NT2/D1 (cell line): Measurements from ENCODE around the gene TIMELESS.
"Not testable (repeated sequence)": the region's sequence is repeated elsewhere in the genome, so short reads cannot be mapped to it uniquely, and the experiment has no call there.

Experiments used
- DNase-seq: peaks from one replicate; pipeline ENCODE4 v3.0.0-alpha.2; 2011; ENCODE audit warnings: low read depth, low spot score
- H3K27me3 ChIP-seq: 2 replicates; pipeline ENCODE4 v1.6.0; 2011; ENCODE audit warnings: mild to moderate bottlenecking; ENCODE audit not compliant: insufficient read length, insufficient read depth
- H3K36me3 ChIP-seq: 2 replicates; pipeline ENCODE4 v1.6.1; 2011; ENCODE audit warnings: mild to moderate bottlenecking, low read length, mixed read lengths; ENCODE audit not compliant: insufficient read depth, insufficient read length
- H3K4me1 ChIP-seq: 2 replicates; pipeline ENCODE4 v1.5.1; 2011; ENCODE audit not compliant: insufficient read depth, insufficient read length
- H3K4me3 ChIP-seq: 2 replicates; pipeline ENCODE4 v1.5.1; 2011; ENCODE audit warnings: low read depth; ENCODE audit not compliant: insufficient read length
- H3K9ac ChIP-seq: 2 replicates; pipeline ENCODE4 v1.6.0; 2011; ENCODE audit warnings: low read depth; ENCODE audit not compliant: insufficient read length
- H3K9me3 ChIP-seq: 2 replicates; pipeline ENCODE4 v1.5.1; 2011; ENCODE audit warnings: mild to moderate bottlenecking, low read length; ENCODE audit not compliant: insufficient read depth
- SUZ12 ChIP-seq: IDR thresholded peaks from 2 replicates; pipeline ENCODE4 v1.6.1; 2011; ENCODE audit not compliant: insufficient read length, insufficient read depth; ENCODE audit errors: extremely low read depth
- YY1 ChIP-seq: IDR thresholded peaks from 2 replicates; pipeline ENCODE4 v1.6.1; 2011; ENCODE audit not compliant: insufficient read length, insufficient read depth
- ZNF274 ChIP-seq: IDR thresholded peaks from 2 replicates; pipeline ENCODE4 v1.6.1; 2011; ENCODE audit warnings: mild to moderate bottlenecking, low read depth, low read length

Gene TIMELESS

DNA sequence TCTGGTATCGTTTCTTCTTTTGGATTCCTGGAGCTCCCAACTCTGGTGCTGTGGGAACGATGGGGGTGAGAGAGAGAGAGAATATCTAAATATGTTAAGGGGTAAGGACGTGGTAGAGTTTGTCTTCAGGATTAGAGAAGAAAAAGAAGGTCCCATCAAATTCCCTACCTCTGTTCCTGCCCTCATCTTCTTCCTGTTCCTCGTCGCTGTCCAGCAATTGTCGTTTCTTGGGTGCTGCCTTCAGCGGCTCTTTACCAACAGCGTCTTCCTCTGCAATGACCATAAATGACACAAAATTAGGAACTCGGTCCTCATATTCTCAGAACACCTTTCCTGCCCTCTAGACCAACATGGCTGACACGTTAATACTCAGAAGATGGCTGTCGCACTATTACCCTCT, 31.5 kb downstream of the TIMELESS start:
- no peak for TF ChIP-seq SUZ12
- no peak for TF ChIP-seq YY1
- no peak for TF ChIP-seq ZNF274
- Histone ChIP-seq H3K9me3 (no peaks in the 10 kb centered on the region), H3K9ac (no peak overlapping the region), H3K36me3 (peaks cover 92% of the 10 kb centered on the region), H3K4me1 (no peaks in the 10 kb centered on the region), H3K27me3 (no peaks in the 10 kb centered on the region), H3K4me3 (no peak overlapping the region)
- no peak for DNase-seq

DNA sequence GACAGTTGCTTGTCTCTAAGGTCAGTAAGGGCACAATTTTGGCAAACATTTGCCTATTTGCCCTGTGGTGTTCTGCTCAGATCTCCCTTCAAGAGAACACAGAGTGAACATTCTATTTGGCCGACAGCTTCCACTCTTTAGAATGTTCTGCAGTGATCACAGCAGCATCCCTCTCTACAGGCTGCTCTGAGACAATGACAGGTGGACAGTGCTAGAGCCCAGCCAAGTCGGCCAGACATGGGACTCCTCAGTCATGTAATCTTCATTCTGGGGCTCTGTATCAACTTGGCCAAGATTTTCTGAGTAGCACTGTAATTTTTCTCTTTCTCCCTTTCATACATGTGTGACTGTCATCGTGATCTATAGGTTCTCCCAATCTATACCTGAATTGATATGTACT, 34.8 kb downstream of the TIMELESS start:
- Histone ChIP-seq H3K27me3 (no peaks in the 10 kb centered on the region), H3K4me3 (no peak overlapping the region), H3K36me3 (peaks cover 69% of the 10 kb centered on the region), H3K9me3 (peaks cover 4% of the 10 kb centered on the region; the same call in 1 of the 2 replicates), H3K4me1 (no peaks in the 10 kb centered on the region), H3K9ac (no peak overlapping the region)
- DNase-seq = no peak
- TF ChIP-seq SUZ12 (no peak), YY1 (no peak), ZNF274 (no peak)

DNA sequence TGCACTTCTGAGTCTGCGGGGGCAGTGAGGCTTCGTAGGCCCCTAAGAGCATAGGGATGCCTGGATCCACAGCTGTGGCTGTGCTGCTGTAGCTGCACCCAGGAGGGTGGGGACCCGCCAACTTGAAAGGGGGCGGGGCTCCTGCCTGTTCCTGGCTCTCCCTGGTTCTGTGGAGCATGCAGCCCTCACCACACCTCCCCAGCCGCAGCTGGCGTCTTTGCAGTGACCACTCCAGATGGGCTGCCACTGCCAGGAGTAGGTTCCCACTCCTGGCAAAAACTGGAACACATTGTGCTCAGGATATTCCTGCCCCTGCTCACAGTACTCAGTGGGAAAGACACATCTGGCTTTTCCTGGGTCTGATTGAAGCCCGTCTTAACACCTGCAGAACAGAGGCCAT, 35.8 kb downstream of the TIMELESS start:
- no peaks in the 10 kb centered on the region for H3K27me3 ChIP-seq
- H3K9me3 ChIP-seq = peaks cover 4% of the 10 kb centered on the region; the same call in 1 of the 2 replicates
- DNase-seq = no peak
- no peaks in the 10 kb centered on the region for H3K4me1 ChIP-seq
- H3K36me3 ChIP-seq = peaks cover 58% of the 10 kb centered on the region
- no peak overlapping the region for H3K9ac ChIP-seq
- H3K4me3 ChIP-seq = no peak overlapping the region
- TF ChIP-seq ZNF274 = no peak
- no peak for TF ChIP-seq YY1
- no peak for TF ChIP-seq SUZ12

DNA sequence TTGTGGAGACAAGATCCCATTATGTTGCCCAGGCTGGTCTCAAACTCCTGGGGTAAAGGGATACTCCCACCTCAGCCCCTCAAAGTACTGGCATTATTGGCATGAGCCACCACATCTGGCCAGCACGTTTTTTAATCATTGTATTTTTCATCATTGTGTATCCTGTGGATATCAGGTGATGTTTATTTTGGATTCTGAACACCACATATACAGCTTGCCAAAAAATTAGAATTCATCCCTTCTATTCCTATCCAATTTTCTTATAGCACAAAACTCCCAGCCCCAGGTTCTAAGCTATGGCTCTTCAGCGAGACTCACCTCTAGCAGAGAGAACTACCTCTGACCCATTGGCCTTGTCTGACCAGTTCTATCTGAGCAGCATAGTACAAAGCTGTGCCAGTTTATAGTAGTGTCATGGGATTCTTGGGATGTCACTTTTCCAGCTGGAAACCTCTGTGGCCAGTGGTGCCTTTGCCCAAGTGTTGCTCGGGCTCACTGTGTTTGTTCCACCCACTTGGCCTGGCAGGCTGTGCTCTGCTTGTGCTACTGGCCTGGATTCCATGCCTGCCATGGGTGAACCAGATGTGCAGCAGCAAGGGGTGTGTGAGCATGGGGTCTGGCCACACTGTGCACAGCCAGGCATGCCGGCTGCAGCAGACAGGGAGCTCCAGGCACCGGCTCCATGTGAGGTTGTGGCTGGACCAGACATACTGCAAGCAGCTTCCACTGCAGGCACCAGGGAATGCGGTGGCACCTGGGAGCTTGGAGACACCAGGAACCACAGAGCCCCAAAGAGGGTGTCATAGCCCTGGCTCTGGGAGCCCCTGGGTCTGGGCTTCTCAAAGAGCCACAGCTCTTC, 37.2 kb downstream of the TIMELESS start:
- no peak for DNase-seq
- no peak overlapping the region for H3K4me3 ChIP-seq
- no peak for TF ChIP-seq ZNF274
- no peak for TF ChIP-seq SUZ12
- no peak for TF ChIP-seq YY1
- H3K9me3 ChIP-seq = peaks cover 4% of the 10 kb centered on the region; the same call in 1 of the 2 replicates
- H3K27me3 ChIP-seq = no peaks in the 10 kb centered on the region
- H3K4me1 ChIP-seq = no peaks in the 10 kb centered on the region
- no peak overlapping the region for H3K9ac ChIP-seq
- H3K36me3 ChIP-seq = peaks cover 45% of the 10 kb centered on the region

DNA sequence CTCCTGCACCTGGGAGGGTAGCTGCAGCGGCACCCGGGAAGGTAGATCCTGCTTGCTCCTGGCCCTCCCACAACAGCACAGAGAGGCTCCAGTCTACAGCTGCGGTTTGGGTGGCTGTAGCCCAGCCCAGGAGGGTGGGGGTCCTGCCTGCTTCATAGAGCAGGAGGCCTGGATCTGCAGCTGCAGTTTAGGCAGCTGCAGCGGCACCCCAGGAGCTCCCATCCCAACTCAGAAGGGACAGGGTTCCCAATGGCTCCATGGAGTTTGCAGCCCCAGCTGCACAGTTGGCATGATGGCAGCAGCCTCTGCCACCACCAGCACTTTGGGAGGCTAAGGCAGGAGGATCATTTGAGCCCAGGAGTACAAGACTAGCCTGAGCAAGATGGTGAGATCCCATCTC, 38.5 kb downstream of the TIMELESS start:
- Histone ChIP-seq H3K4me1 (no peaks in the 10 kb centered on the region), H3K9ac (no peak overlapping the region), H3K4me3 (no peak overlapping the region), H3K27me3 (no peaks in the 10 kb centered on the region), H3K36me3 (peaks cover 32% of the 10 kb centered on the region), H3K9me3 (peaks cover 4% of the 10 kb centered on the region; the same call in 1 of the 2 replicates)
- DNase-seq = no peak
- TF ChIP-seq YY1 (no peak), ZNF274 (no peak), SUZ12 (no peak)

DNA sequence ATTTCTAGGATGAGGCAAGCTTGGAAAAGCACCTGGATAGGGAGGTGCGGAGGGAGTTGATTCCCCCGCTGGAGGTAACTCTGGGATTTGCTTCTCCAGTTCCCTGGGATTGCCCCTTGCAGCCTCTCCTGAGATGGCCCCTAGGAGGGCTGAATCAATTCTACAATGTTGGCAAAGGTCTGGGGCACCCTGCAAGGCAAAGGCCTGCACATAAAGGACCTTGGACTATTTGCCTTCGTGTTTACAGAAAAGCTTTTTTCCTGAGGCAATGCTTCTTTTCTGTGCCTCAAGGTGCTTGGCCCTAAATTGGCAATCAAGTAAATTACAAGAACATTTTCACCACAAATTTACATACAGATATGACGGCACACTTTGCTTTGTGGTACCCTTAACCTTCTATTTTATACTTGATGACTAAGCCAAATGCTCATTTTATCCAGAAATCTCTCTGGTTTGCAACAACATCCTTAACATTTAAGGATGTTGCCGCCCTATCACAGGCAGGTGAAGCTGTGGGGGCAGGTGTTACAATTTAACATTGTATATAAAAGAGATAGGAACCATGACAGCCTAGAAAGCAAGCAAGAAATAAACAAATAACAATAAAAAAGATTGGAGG, 40.3 kb downstream of the TIMELESS start:
- DNase-seq = no peak
- Histone ChIP-seq H3K9me3 (peaks cover 4% of the 10 kb centered on the region; the same call in 1 of the 2 replicates), H3K27me3 (no peaks in the 10 kb centered on the region), H3K36me3 (peaks cover 16% of the 10 kb centered on the region), H3K9ac (no peak overlapping the region), H3K4me1 (no peaks in the 10 kb centered on the region), H3K4me3 (no peak overlapping the region)
- TF ChIP-seq YY1 (no peak), ZNF274 (no peak), SUZ12 (no peak)

DNA sequence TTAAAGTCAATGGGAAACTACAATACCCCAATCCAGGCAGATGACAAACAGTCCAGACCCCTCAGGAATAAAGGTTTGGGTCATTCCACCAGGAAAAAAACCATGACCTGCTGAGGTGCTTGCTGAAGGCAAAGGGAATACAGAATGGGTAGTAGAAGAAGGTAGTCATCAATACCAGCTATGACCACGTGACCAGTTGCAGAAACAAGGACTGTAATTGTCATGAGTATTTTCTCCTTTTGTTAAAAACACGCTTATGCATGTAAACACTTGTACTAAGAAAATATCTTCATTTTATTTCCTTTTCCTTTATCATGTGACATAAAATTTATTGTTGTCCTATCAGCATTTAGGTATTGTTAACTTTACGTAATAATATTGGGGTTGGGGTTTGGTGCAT, 45.0 kb downstream of the TIMELESS start:
- not testable (repeated sequence) for DNase-seq, H3K4me3 ChIP-seq, H3K36me3 ChIP-seq, H3K9me3 ChIP-seq, H3K9ac ChIP-seq, H3K4me1 ChIP-seq, H3K27me3 ChIP-seq

DNA sequence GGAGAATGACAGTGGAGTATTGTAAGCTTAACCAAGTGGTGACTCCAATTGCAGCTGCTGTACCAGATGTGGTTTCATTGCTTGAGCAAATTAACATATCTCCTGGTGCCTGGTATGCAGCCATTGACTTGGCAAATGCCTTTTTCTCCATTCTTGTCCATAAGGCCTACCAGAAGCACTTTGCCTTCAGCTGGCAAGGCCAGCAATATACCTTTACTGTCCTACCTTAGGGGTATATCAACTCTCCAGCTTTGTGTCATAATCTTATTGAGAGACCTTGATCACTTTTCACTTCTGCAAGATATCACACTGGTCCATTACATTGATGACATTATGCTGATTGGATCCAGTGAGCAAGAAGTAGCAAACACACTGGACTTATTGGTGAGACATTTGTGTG, 47.6 kb downstream of the TIMELESS start:
- H3K4me3 ChIP-seq, H3K9ac ChIP-seq, H3K27me3 ChIP-seq, H3K4me1 ChIP-seq, DNase-seq, H3K36me3 ChIP-seq: not testable (repeated sequence)
- peaks cover 33% of the 10 kb centered on the region for H3K9me3 ChIP-seq

DNA sequence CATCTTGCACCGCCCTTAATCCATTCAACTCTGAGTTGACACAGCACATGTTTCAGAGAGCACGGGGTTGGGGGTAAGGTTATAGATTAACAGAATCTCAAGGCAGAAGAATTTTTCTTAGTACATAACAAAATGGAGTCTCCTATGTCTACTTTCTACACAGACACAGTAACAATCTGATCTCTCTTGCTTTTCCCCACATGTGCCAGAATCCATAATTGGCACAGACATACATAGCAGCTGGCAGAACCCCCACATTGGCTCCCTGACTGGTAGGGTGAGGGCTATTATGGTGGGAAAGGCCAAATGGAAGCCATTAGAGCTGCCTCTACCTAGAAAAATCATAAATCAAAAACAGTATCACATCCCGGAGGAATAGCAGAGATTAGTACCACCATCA, 48.1 kb downstream of the TIMELESS start:
- H3K9ac ChIP-seq, H3K4me3 ChIP-seq, H3K4me1 ChIP-seq, DNase-seq, H3K36me3 ChIP-seq, H3K27me3 ChIP-seq: not testable (repeated sequence)
- H3K9me3 ChIP-seq = peaks cover 35% of the 10 kb centered on the region

DNA sequence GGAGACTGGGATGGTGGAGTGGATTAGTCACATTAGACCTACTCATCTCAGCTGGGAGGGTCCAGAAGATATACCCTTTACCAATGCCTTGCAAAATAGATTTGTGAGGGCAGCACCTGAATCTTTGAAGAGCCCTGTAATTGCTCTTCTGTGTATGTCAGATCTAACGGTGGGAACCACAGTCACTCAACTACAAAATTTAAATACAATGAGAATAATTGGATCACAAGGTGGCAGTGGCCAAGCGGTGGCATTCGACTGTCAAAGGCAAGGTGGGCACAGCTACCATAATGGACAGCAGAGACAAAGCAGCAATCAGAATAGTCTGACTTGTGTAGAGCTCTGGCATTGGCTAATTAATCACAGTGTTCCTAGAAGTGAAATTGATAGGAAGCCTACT, 49.8 kb downstream of the TIMELESS start:
- H3K9me3 ChIP-seq = peaks cover 35% of the 10 kb centered on the region
- H3K4me1 ChIP-seq, H3K27me3 ChIP-seq, H3K9ac ChIP-seq, H3K36me3 ChIP-seq, DNase-seq, H3K4me3 ChIP-seq: not testable (repeated sequence)
